Stimulated activated naive B cell treated with anti-CD40 and anti-IgM and Interleukin-4, amounts not matched to agents 10 μg/mL and 1 μg/mL and 100 μg/mL, for 72 hours (primary cell): ENCODE measurements around the gene PRRT1.

Source experiments
- ATAC-seq, 2 donors: fragments of 150-1000 bp; cut with Tn5 transposase; replicated peaks; 2 replicates each; pipeline ENCODE4 v1.10.0; 2021; ENCODE audit warnings: moderate library complexity in 1 of 2
- DNase-seq: peaks from one replicate; pipeline ENCODE4 v3.0.0; 2021
- H3K27ac Mint-ChIP-seq: one replicate; pipeline ENCODE4 v1.8.0; 2022; ENCODE audit warnings: mild to moderate bottlenecking, mixed read lengths
- H3K27me3 Mint-ChIP-seq, 2 donors: one replicate each; pipeline ENCODE4 v1.8.0; 2022; ENCODE audit warnings: mixed read lengths in 2 of 2
- H3K36me3 Mint-ChIP-seq, 2 donors: one replicate each; pipeline ENCODE4 v1.8.0; 2022; ENCODE audit warnings: mixed read lengths in 2 of 2, mild to moderate bottlenecking in 1 of 2
- H3K4me1 Mint-ChIP-seq, 2 donors: one replicate each; pipeline ENCODE4 v1.8.0; 2022; ENCODE audit warnings: mixed read lengths in 2 of 2, mild to moderate bottlenecking in 1 of 2
- H3K4me3 Mint-ChIP-seq, 2 donors: one replicate each; pipeline ENCODE4 v1.8.0; 2022; ENCODE audit warnings: mild to moderate bottlenecking in 2 of 2, mixed read lengths in 2 of 2, moderate library complexity in 1 of 2
- H3K9me3 Mint-ChIP-seq, 2 donors: one replicate each; pipeline ENCODE4 v1.8.0; 2022; ENCODE audit warnings: mixed read lengths in 2 of 2, mild to moderate bottlenecking in 1 of 2

PRRT1 gene

GRCh38 chr6:32139590-32139989 is 12.1 kb downstream of the PRRT1 start:
- DNase-seq (no peak), ATAC-seq (no peak)
- no peaks in the 10 kb centered on the region for H3K36me3 Mint-ChIP-seq
- no peaks in the 10 kb centered on the region for H3K9me3 Mint-ChIP-seq
- no peaks in the 10 kb centered on the region for H3K4me1 Mint-ChIP-seq
- H3K4me3 Mint-ChIP-seq: no peak overlapping the region
- peaks cover 13 to 27% of the 10 kb centered on the region in 2 donors for H3K27me3 Mint-ChIP-seq
- no peak overlapping the region for H3K27ac Mint-ChIP-seq

GRCh38 chr6:32137454-32137853 is 14.3 kb downstream of the PRRT1 start:
- Mint-ChIP-seq H3K4me3 (no peak overlapping the region), H3K36me3 (no peaks in the 10 kb centered on the region), H3K27ac (no peak overlapping the region), H3K4me1 (no peaks in the 10 kb centered on the region), H3K9me3 (no peaks in the 10 kb centered on the region), H3K27me3 (peaks cover 16 to 35% of the 10 kb centered on the region in 2 donors)
- ATAC-seq (no peak), DNase-seq (no peak)

GRCh38 chr6:32133786-32134185 is 18.0 kb downstream of the PRRT1 start:
- Mint-ChIP-seq H3K36me3 (peaks cover 0 to 2% of the 10 kb centered on the region in 2 donors), H3K27ac (no peak overlapping the region), H3K4me1 (peaks cover 6 to 20% of the 10 kb centered on the region in 2 donors), H3K9me3 (no peaks in the 10 kb centered on the region), H3K4me3 (no peak overlapping the region), H3K27me3 (peaks cover 4 to 19% of the 10 kb centered on the region in 2 donors)
- ATAC-seq (no peak), DNase-seq (no peak)

- H3K4me1 Mint-ChIP-seq: peaks cover 12 to 32% of the 10 kb centered on the region in 2 donors
- no peak overlapping the region for H3K27ac Mint-ChIP-seq
- H3K36me3 Mint-ChIP-seq: peaks cover 4 to 6% of the 10 kb centered on the region in 2 donors
- no peak for ATAC-seq
- H3K27me3 Mint-ChIP-seq: peaks cover 4 to 19% of the 10 kb centered on the region in 2 donors
- DNase-seq: no peak
- no peak overlapping the region for H3K4me3 Mint-ChIP-seq
- H3K9me3 Mint-ChIP-seq: no peaks in the 10 kb centered on the region
Observed at GRCh38 chr6:32132110-32132509, 19.6 kb downstream of the PRRT1 start.

GRCh38 chr6:32131439-32131948 is 20.2 kb downstream of the PRRT1 start:
- Mint-ChIP-seq H3K36me3 (peaks cover 9 to 12% of the 10 kb centered on the region in 2 donors), H3K27ac (no peak overlapping the region), H3K4me1 (peaks cover 17 to 39% of the 10 kb centered on the region in 2 donors), H3K4me3 (peak overlapping the region; percentile 22 to 38), H3K9me3 (no peaks in the 10 kb centered on the region), H3K27me3 (peaks cover 4 to 19% of the 10 kb centered on the region in 2 donors)
- DNase-seq (no peak), ATAC-seq (no peak)

GRCh38 chr6:32129297-32130088 is 22.2 kb downstream of the PRRT1 start:
- Mint-ChIP-seq H3K4me3 (peak overlapping the region; percentile 91 to 99), H3K36me3 (peaks cover 16 to 20% of the 10 kb centered on the region in 2 donors), H3K27ac (peak overlapping the region; percentile 95), H3K27me3 (peaks cover 4 to 8% of the 10 kb centered on the region in 2 donors), H3K9me3 (no peaks in the 10 kb centered on the region), H3K4me1 (peaks cover 20 to 51% of the 10 kb centered on the region in 2 donors)
- no peak for ATAC-seq
- DNase-seq: no peak

- H3K27me3 Mint-ChIP-seq: peaks cover under 1 to 5% of the 10 kb centered on the region in 2 donors
- H3K27ac Mint-ChIP-seq: peak overlapping the region; percentile 99
- H3K4me1 Mint-ChIP-seq: peaks cover 24 to 58% of the 10 kb centered on the region in 2 donors
- H3K36me3 Mint-ChIP-seq: peaks cover 22 to 26% of the 10 kb centered on the region in 2 donors
- ATAC-seq (no peak), DNase-seq (no peak)
- no peaks in the 10 kb centered on the region for H3K9me3 Mint-ChIP-seq
- peak overlapping the region; percentile 98 to 99 for H3K4me3 Mint-ChIP-seq
Observed at GRCh38 chr6:32128751-32129296, 22.9 kb downstream of the PRRT1 start.

GRCh38 chr6:32127717-32128592 is 23.8 kb downstream of the PRRT1 start, which contains the start of gene ATF6B:
ATF6B (minus strand) TSS chr6:32128246; CDS start chr6:32128207, 39 bp downstream.
- peak within 1 kb of the TSS; percentile 99 for H3K27ac Mint-ChIP-seq
- ATAC-seq (peak; percentile 90 to 92), DNase-seq (peak; percentile 96)
- peaks cover 22 to 26% of the 10 kb centered on the region in 2 donors for H3K36me3 Mint-ChIP-seq
- H3K9me3 Mint-ChIP-seq: no peaks in the 10 kb centered on the region
- H3K27me3 Mint-ChIP-seq: no peaks in the 10 kb centered on the region
- H3K4me1 Mint-ChIP-seq: peaks cover 24 to 63% of the 10 kb centered on the region in 2 donors
- peak within 1 kb of the TSS; percentile 98 to 99 for H3K4me3 Mint-ChIP-seq

- Mint-ChIP-seq H3K36me3 (peaks cover 24 to 29% of the 10 kb centered on the region in 2 donors), H3K9me3 (no peaks in the 10 kb centered on the region), H3K27me3 (no peaks in the 10 kb centered on the region), H3K4me3 (peak overlapping the region; percentile 98 to 99), H3K4me1 (peaks cover 24 to 63% of the 10 kb centered on the region in 2 donors), H3K27ac (peak overlapping the region; percentile 99)
- DNase-seq: no peak
- ATAC-seq: no peak
Observed at GRCh38 chr6:32127409-32127716, 24.4 kb downstream of the PRRT1 start.

- H3K36me3 Mint-ChIP-seq: peaks cover 28 to 32% of the 10 kb centered on the region in 2 donors
- peak overlapping the region; percentile 99 for H3K27ac Mint-ChIP-seq
- no peaks in the 10 kb centered on the region for H3K9me3 Mint-ChIP-seq
- H3K27me3 Mint-ChIP-seq: no peaks in the 10 kb centered on the region
- no peak for DNase-seq
- peak overlapping the region; percentile 98 to 99 for H3K4me3 Mint-ChIP-seq
- ATAC-seq: no peak
- H3K4me1 Mint-ChIP-seq: peaks cover 24 to 63% of the 10 kb centered on the region in 2 donors
Observed at GRCh38 chr6:32126880-32127279, 24.9 kb downstream of the PRRT1 start.

- Mint-ChIP-seq H3K4me3 (no peak overlapping the region), H3K4me1 (peaks cover 24 to 54% of the 10 kb centered on the region in 2 donors), H3K27me3 (no peaks in the 10 kb centered on the region), H3K36me3 (peaks cover 54 to 55% of the 10 kb centered on the region in 2 donors), H3K27ac (no peak overlapping the region), H3K9me3 (no peaks in the 10 kb centered on the region)
- no peak for DNase-seq
- ATAC-seq: no peak
Observed at GRCh38 chr6:32123681-32124080, 28.1 kb downstream of the PRRT1 start.

GRCh38 chr6:32120573-32121059 is 31.1 kb downstream of the PRRT1 start:
- ATAC-seq (no peak), DNase-seq (no peak)
- H3K4me3 Mint-ChIP-seq: no peak overlapping the region
- H3K9me3 Mint-ChIP-seq: no peaks in the 10 kb centered on the region
- H3K36me3 Mint-ChIP-seq: peaks cover 51 to 61% of the 10 kb centered on the region in 2 donors
- H3K27me3 Mint-ChIP-seq: no peaks in the 10 kb centered on the region
- no peak overlapping the region for H3K27ac Mint-ChIP-seq
- peaks cover 16 to 36% of the 10 kb centered on the region in 2 donors for H3K4me1 Mint-ChIP-seq

GRCh38 chr6:32118782-32119628 is 32.7 kb downstream of the PRRT1 start:
- H3K4me3 Mint-ChIP-seq: no peak overlapping the region
- H3K27ac Mint-ChIP-seq: no peak overlapping the region
- DNase-seq: peak; percentile 51
- ATAC-seq: peak; percentile 93 to 95
- no peaks in the 10 kb centered on the region for H3K27me3 Mint-ChIP-seq
- H3K36me3 Mint-ChIP-seq: peaks cover 53 to 65% of the 10 kb centered on the region in 2 donors
- peaks cover 16 to 27% of the 10 kb centered on the region in 2 donors for H3K4me1 Mint-ChIP-seq
- no peaks in the 10 kb centered on the region for H3K9me3 Mint-ChIP-seq
